Vagina (tissue), 2 donors: Measurements from ENCODE around the gene BSPH1. TPM values are rescaled to one million over a fixed set of nuclear protein-coding genes. Genes with fewer than 3 reads are reported as not detected.

Experiments
- DNase-seq, 2 donors: peaks; one replicate each; pipeline ENCODE4 v3.0.0-alpha.2; 2017; ENCODE audit errors: extremely low spot score in 2 of 2
- H3K27ac ChIP-seq: fragments of 200-600 bp; sonication (generic); one replicate; pipeline ENCODE4 v1.5.1; 2019
- H3K27me3 ChIP-seq: fragments of 200-600 bp; sonication (generic); one replicate; pipeline ENCODE4 v1.5.1; 2019
- H3K36me3 ChIP-seq, 2 donors: fragments of 200-600 bp; sonication (generic); one replicate each; pipeline ENCODE4 v1.5.1; 2017 to 2019
- H3K4me1 ChIP-seq: fragments of 200-600 bp; sonication (generic); one replicate; pipeline ENCODE4 v1.5.1; 2019
- H3K4me3 ChIP-seq, 2 donors: fragments of 200-600 bp; sonication (generic); 1 replicate in 1 of 2; 2 replicates in 1 of 2; pipeline ENCODE4 v1.5.1; 2016 to 2019
- H3K9me3 ChIP-seq: fragments of 200-600 bp; sonication (generic); one replicate; pipeline ENCODE4 v1.5.1; 2019
- POLR2A ChIP-seq, 2 donors: fragments of 450-650 bp; IDR thresholded peaks; one replicate each; pipeline ENCODE4 v1.6.1; 2017; ENCODE audit warnings: antibody characterized with exemption in 2 of 2, mild to moderate bottlenecking in 2 of 2, moderate library complexity in 2 of 2
- POLR2AphosphoS5 ChIP-seq, 2 donors: sonication (generic); formaldehyde crosslinking; IDR thresholded peaks; one replicate each; pipeline ENCODE4 v1.9.0; 2017; ENCODE audit warnings: antibody characterized with exemption in 2 of 2, mild to moderate bottlenecking in 2 of 2, low read depth in 1 of 2; ENCODE audit not compliant: insufficient read depth in 1 of 2
- intact Hi-C: fragments of 100-400 bp; cut with DNase I; formaldehyde crosslinking; loops from one replicate; pipeline ENCODE4 v1.15.1; 2023
- total RNA-seq: library from RNA; depleted of rRNA; stranded (reverse); fragments of >200 nt; gene quantifications from one replicate; pipeline ENCODE4 v1.2.3, GENCODE V29; 2016
- TF ChIP-seq, protein P1 (sequence below), 3 experiments: fragments of 450-650 bp in 2 of 3; fragments of 200-600 bp in 1 of 3; sonication (generic) in 1 of 3; IDR thresholded peaks; one replicate each; pipeline ENCODE4 v1.5.1; 2017 to 2019; ENCODE audit warnings: antibody characterized with exemption in 3 of 3, mild to moderate bottlenecking in 2 of 3, moderate library complexity in 2 of 3

Gene BSPH1
- total RNA-seq, 1 donor from 2014 or later = not detected

DNA sequence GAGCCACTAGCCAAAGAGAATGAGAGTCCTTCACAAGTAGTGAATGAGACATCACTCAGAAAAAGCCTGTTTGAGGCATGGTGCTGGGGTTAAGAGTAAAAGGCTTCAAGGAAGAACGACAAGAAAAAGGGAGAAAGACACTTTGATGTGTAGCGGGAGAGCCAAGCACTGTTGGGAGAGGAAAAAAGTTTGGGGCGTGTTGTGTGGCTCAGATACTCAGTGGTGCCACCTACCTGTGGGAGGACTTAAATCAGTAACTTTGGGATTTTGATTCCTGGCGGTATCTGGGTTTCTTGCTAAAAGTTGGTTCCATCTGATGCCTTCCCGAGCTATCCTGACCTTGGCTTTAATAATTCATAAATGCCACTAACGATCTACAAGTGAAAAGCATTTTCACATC lies 14.8 kb upstream of the BSPH1 start:
- intact Hi-C loops = no loop called here
- H3K4me3 ChIP-seq = no peak overlapping the region
- no peaks in the 10 kb centered on the region for H3K9me3 ChIP-seq
- TF ChIP-seq POLR2AphosphoS5 (IDR thresholded peaks at IDR 0.05; ENCODE audit: insufficient read depth in 1 of 2, low read depth in 1 of 2) (no peak), POLR2A (IDR thresholded peaks at IDR 0.05) (no peak)
- TF ChIP-seq, protein P1, sequence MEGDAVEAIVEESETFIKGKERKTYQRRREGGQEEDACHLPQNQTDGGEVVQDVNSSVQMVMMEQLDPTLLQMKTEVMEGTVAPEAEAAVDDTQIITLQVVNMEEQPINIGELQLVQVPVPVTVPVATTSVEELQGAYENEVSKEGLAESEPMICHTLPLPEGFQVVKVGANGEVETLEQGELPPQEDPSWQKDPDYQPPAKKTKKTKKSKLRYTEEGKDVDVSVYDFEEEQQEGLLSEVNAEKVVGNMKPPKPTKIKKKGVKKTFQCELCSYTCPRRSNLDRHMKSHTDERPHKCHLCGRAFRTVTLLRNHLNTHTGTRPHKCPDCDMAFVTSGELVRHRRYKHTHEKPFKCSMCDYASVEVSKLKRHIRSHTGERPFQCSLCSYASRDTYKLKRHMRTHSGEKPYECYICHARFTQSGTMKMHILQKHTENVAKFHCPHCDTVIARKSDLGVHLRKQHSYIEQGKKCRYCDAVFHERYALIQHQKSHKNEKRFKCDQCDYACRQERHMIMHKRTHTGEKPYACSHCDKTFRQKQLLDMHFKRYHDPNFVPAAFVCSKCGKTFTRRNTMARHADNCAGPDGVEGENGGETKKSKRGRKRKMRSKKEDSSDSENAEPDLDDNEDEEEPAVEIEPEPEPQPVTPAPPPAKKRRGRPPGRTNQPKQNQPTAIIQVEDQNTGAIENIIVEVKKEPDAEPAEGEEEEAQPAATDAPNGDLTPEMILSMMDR (IDR thresholded peaks at IDR 0.05) = no peak
- DNase-seq = no peak
- no peaks in the 10 kb centered on the region for H3K36me3 ChIP-seq
- no peak overlapping the region for H3K27ac ChIP-seq
- no peaks in the 10 kb centered on the region for H3K27me3 ChIP-seq
- H3K4me1 ChIP-seq = no peaks in the 10 kb centered on the region

DNA sequence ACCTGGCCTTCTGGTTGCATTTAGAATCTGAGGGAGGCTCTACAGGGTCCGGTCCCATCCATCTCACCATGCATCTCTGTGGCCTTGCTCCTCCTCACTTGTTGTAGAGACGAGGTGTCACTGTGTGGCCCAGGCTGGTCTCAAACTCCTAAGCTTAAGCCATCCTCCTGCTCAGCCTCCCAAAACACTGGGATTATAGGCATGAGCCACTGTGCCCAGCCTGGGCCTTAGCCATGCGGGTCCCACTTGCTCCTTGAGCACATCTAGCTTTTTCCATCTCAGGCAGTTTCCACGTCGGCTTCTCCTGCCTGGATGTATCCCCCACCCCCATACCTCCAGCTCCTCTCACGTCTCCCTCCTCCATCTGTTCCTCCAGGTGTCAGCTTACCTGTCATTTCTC lies 12.3 kb upstream of the BSPH1 start:
- TF ChIP-seq, protein P1 (IDR thresholded peaks at IDR 0.05) = no peak
- no peak for TF ChIP-seq POLR2AphosphoS5 (IDR thresholded peaks at IDR 0.05; ENCODE audit: insufficient read depth in 1 of 2, low read depth in 1 of 2)
- intact Hi-C loops = no loop called here

DNA sequence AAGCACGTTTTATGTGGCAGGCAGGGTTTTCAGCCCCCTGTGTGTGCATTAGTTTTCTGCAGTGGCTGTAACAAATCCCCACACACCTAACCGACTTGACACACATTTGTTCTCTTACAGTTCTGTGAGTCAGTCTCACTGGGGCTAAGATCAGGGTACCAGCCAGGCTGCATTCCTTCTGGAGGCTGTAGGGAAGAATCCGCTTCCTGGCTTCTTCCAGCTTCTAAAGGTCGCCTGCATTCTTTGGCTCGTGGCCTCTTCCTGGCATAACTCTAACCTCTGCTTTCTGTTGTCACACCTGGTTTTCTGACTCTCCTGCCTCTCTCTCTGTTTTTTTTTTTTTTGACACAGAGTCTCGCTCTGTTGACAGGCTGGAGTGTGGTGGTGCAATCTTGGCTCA lies 8.9 kb upstream of the BSPH1 start:
- DNase-seq = no peak
- no peaks in the 10 kb centered on the region for H3K36me3 ChIP-seq
- no peak overlapping the region for H3K27ac ChIP-seq
- TF ChIP-seq POLR2AphosphoS5 (IDR thresholded peaks at IDR 0.05; ENCODE audit: insufficient read depth in 1 of 2, low read depth in 1 of 2) (no peak), POLR2A (IDR thresholded peaks at IDR 0.05) (no peak)
- TF ChIP-seq, protein P1 (IDR thresholded peaks at IDR 0.05) = no peak
- H3K4me1 ChIP-seq = no peaks in the 10 kb centered on the region
- intact Hi-C loops = no loop called here
- no peaks in the 10 kb centered on the region for H3K9me3 ChIP-seq
- no peaks in the 10 kb centered on the region for H3K27me3 ChIP-seq
- H3K4me3 ChIP-seq = no peak overlapping the region

More for the DNA sequence above, 12.3 kb upstream of the BSPH1 start:
- Histone ChIP-seq H3K4me1 (no peaks in the 10 kb centered on the region), H3K27ac (no peak overlapping the region), H3K4me3 (no peak overlapping the region), H3K36me3 (no peaks in the 10 kb centered on the region), H3K27me3 (no peaks in the 10 kb centered on the region), H3K9me3 (no peaks in the 10 kb centered on the region)
- peak in 1 of 2 donors; percentile 77 for DNase-seq

DNA sequence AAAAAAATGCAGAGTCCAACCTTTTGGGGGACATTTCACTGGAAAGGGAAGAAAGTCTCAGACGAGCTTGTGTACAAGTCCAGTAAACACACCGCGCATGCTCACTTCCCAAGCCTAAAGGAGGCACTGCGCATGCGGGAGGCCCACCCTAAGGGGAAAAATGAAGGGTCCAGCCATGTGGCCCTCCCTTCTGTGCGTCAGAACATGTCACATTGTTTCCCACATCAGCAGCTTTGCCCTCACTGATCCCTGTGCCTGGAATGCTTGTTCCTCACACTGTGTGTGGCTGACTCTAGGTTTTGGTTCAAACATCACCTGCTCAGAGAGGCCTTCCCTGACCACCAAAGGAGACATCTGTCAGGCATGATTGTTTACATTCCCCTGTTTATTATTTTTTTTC lies 6.8 kb upstream of the BSPH1 start:
- Histone ChIP-seq H3K4me1 (no peaks in the 10 kb centered on the region), H3K36me3 (no peaks in the 10 kb centered on the region), H3K4me3 (no peak overlapping the region), H3K9me3 (no peaks in the 10 kb centered on the region), H3K27me3 (no peaks in the 10 kb centered on the region), H3K27ac (no peak overlapping the region)
- intact Hi-C loops = no loop called here
- no peak for DNase-seq
- TF ChIP-seq POLR2A (IDR thresholded peaks at IDR 0.05) = no peak
- TF ChIP-seq POLR2AphosphoS5 (IDR thresholded peaks at IDR 0.05; ENCODE audit: insufficient read depth in 1 of 2, low read depth in 1 of 2) = no peak
- TF ChIP-seq, protein P1 (IDR thresholded peaks at IDR 0.05) = no peak

DNA sequence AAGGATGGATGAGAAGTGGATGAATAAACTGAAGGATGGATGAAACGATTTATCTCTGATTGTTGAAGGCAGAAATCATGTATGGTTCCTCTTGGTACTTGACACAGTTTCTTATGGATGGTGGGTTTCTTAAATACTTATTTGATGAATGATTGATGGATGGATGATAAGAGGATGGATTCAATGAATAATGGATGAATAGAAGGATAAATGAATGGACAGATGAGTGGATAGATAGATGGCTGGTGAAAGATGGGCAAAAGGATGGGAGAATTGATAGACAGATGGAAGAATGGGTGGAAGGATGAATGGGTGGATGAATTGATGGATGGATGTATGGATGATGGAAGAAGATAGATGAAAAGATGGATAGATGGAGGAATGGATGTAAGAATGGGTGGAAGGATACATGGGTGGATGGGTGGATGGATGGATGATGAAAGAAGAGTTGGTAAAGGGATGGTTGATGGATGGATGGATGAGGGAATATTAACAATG lies 4.3 kb upstream of the BSPH1 start:
- no peak overlapping the region for H3K27ac ChIP-seq
- TF ChIP-seq, protein P1 (IDR thresholded peaks at IDR 0.05) = no peak
- TF ChIP-seq POLR2A (IDR thresholded peaks at IDR 0.05) = no peak
- TF ChIP-seq POLR2AphosphoS5 (IDR thresholded peaks at IDR 0.05; ENCODE audit: insufficient read depth in 1 of 2, low read depth in 1 of 2) = no peak
- intact Hi-C loops = no loop called here
- no peaks in the 10 kb centered on the region for H3K4me1 ChIP-seq
- no peak overlapping the region for H3K4me3 ChIP-seq
- DNase-seq = no peak
- no peaks in the 10 kb centered on the region for H3K27me3 ChIP-seq
- H3K36me3 ChIP-seq = no peaks in the 10 kb centered on the region
- H3K9me3 ChIP-seq = no peaks in the 10 kb centered on the region
